Left lung (tissue), 10 donors: Measurements from ENCODE around the gene FDX1. TPM values are rescaled to one million over a fixed set of nuclear protein-coding genes. Genes with fewer than 3 reads are reported as not detected.
A peak's percentile ranks its signal among the peaks of the same experiment; 100 is the strongest.

ENCODE experiments used
- ATAC-seq: fragments of 200-7000 bp; cut with Tn5 transposase; one replicate; pipeline ENCODE4 v1.9.1; 2020; ENCODE audit warnings: moderate library complexity
- DNase-seq, 4 donors: peaks; one replicate each; pipeline ENCODE4 v3.0.0-alpha.2; 2013 to 2020
- H3K27ac ChIP-seq, 2 donors: fragments of 200-600 bp; sonication (generic) in 1 of 2; one replicate each; pipeline versions ENCODE4 v1.5.0 to v1.8.0; 2020 to 2021
- H3K27me3 ChIP-seq, 2 donors: fragments of 200-600 bp; sonication (generic) in 1 of 2; one replicate each; pipeline versions ENCODE4 v1.5.0 to v1.8.0; 2020 to 2021
- H3K36me3 ChIP-seq, 2 donors: fragments of 200-600 bp; sonication (generic) in 1 of 2; one replicate each; pipeline versions ENCODE4 v1.5.0 to v1.8.0; 2020 to 2021
- H3K4me1 ChIP-seq, 2 donors: fragments of 200-600 bp; one replicate each; pipeline ENCODE4 v1.8.0; 2021
- H3K4me3 ChIP-seq, 2 donors: fragments of 200-600 bp; sonication (generic) in 1 of 2; one replicate each; pipeline versions ENCODE4 v1.5.0 to v1.8.0; 2020 to 2021; ENCODE audit warnings: mild to moderate bottlenecking in 1 of 2
- H3K9me3 ChIP-seq, 2 donors: fragments of 200-600 bp; sonication (generic) in 1 of 2; one replicate each; pipeline versions ENCODE4 v1.5.0 to v1.8.0; 2020 to 2021
- intact Hi-C, 2 donors: fragments of 100-400 bp; cut with DNase I; formaldehyde crosslinking; loops; one replicate each; pipeline versions ENCODE4 v1.11.2 to v1.14.2; 2022
- polyA plus RNA-seq, 6 donors: library from polyadenylated mRNA; unstranded; fragments of 120-200 nt; gene quantifications; one replicate each; pipeline ENCODE4 v1.2.1, GENCODE V29; 2013; ENCODE audit not compliant: insufficient read length in 6 of 6
- total RNA-seq, 2 donors: library from RNA; stranded (reverse); fragmentation: NEBNext Ultra II Directional; extraction: Animal tissue kit (Norgen Biotek cat#: 25700); gene quantifications; one replicate each; pipeline ENCODE4 v1.2.1, GENCODE V29; 2021
- TF ChIP-seq, protein P1 (sequence below), 2 donors: fragments of 200-600 bp; sonication (generic) in 1 of 2; IDR thresholded peaks; one replicate each; pipeline versions ENCODE4 v1.5.0 to v1.8.0; 2021; ENCODE audit warnings: antibody characterized with exemption in 2 of 2
- donor health status: DM: no; HTN: yes; CAD: no.
- donor health status: DM: no; HTN: no; CAD: no.

The FDX1 gene
- total and polyA plus RNA-seq, 8 donors, result 16.0 to 19.0 (median 16.7) TPM

DNA sequence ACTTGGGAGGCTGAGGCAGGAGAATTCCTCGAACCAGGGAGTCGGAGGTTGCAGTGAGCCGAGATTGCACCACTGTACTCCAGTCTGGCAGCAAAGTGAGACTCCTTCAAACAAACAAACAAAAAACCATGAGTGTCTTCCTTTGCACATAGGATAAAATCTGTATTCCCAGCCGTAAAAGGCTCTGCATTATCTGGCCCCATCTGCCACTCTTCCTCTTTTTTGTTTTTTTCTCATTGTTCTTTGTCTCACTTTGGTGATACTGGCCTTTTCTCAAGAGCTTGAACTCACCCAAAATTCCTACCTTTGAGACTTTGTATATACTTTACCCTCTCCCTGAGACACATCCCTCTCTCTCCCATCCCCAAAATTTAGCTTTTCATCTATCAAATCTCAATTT is 17.6 kb downstream of the FDX1 start:
- intact Hi-C loops, result no loop called here
- no peaks in the 10 kb centered on the region for H3K9me3 ChIP-seq
- peaks cover 0 to 15% of the 10 kb centered on the region in 2 donors for H3K36me3 ChIP-seq
- no peak for DNase-seq
- H3K27me3 ChIP-seq, result no peaks in the 10 kb centered on the region
- no peak for ATAC-seq
- TF ChIP-seq, protein P1, sequence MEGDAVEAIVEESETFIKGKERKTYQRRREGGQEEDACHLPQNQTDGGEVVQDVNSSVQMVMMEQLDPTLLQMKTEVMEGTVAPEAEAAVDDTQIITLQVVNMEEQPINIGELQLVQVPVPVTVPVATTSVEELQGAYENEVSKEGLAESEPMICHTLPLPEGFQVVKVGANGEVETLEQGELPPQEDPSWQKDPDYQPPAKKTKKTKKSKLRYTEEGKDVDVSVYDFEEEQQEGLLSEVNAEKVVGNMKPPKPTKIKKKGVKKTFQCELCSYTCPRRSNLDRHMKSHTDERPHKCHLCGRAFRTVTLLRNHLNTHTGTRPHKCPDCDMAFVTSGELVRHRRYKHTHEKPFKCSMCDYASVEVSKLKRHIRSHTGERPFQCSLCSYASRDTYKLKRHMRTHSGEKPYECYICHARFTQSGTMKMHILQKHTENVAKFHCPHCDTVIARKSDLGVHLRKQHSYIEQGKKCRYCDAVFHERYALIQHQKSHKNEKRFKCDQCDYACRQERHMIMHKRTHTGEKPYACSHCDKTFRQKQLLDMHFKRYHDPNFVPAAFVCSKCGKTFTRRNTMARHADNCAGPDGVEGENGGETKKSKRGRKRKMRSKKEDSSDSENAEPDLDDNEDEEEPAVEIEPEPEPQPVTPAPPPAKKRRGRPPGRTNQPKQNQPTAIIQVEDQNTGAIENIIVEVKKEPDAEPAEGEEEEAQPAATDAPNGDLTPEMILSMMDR (IDR thresholded peaks at IDR 0.05), result no peak
- H3K4me1 ChIP-seq, result no peaks in the 10 kb centered on the region
- no peak overlapping the region for H3K27ac ChIP-seq
- H3K4me3 ChIP-seq, result no peak overlapping the region

DNA sequence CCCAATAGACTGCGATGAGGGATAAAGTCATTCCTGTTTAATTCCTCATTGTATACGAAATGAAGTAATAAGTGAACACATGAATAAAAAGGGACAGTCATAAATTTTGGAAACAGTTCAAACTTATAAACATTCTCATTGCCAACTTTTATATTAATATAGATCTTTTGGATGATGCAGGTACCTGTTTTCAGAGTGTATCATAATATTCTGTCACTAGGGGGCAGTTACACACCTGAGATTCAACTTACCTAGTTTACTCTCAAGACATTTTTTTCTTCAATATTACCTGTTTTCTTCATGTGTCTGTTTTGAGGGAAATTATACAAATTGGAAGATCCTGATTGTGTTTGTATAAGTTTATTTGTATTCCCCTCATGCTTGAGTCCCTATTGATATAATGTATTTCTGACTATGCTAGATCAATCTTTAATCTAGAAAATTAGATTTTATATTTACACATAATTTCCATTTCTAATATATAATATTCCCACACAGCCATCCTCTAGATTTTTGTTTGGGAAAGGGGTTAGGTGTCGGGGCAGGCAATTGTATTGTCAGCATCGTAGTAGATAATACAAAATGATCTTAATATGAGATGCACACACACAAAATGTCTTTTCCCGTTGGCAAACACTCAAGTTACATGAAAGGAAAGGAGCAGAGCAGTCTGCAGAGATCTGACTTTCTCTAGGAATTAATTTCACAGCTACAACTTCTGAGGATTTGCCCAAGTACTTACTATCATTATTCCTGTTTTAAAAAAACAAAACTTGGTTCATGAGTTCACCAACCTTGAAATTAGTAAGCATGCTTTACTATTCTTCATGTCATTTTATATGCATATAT is 18.4 kb downstream of the FDX1 start:
- intact Hi-C loops, result no loop called here
- peak; percentile 32 for ATAC-seq
- DNase-seq, result no peak

DNA sequence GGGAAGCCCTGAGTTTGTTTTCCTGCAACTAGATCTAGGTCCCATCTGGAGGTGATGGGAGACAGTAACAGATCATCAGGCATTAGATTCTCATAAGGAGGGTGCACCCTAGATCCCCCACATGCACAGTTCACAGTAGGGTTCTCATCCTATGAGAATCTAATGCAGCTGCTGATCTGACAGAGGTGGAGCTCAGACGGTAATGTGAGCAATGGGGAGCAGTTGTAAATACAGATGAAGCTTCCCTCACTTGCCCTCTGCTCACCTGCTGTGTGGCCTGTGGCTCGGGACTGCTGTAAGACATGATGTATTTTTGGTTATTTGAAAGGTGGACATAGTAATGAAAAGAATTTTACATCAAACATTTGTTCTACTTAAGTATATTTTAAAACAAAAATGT is 20.5 kb downstream of the FDX1 start:
- intact Hi-C loops, result no loop called here
- Histone ChIP-seq H3K4me3 (no peak overlapping the region), H3K36me3 (peaks cover 0 to 9% of the 10 kb centered on the region in 2 donors), H3K27me3 (no peaks in the 10 kb centered on the region), H3K4me1 (no peaks in the 10 kb centered on the region), H3K9me3 (no peaks in the 10 kb centered on the region), H3K27ac (no peak overlapping the region)
- DNase-seq (no peak), ATAC-seq (no peak)
- TF ChIP-seq, protein P1 (IDR thresholded peaks at IDR 0.05), result no peak

More for the DNA sequence above, 18.4 kb downstream of the FDX1 start:
- H3K4me3 ChIP-seq, result no peak overlapping the region
- peaks cover 0 to 9% of the 10 kb centered on the region in 2 donors for H3K36me3 ChIP-seq
- H3K27me3 ChIP-seq, result no peaks in the 10 kb centered on the region
- TF ChIP-seq, protein P1 (IDR thresholded peaks at IDR 0.05), result peak; percentile 15 to 30
- H3K9me3 ChIP-seq, result no peaks in the 10 kb centered on the region
- no peaks in the 10 kb centered on the region for H3K4me1 ChIP-seq
- H3K27ac ChIP-seq, result no peak overlapping the region

DNA sequence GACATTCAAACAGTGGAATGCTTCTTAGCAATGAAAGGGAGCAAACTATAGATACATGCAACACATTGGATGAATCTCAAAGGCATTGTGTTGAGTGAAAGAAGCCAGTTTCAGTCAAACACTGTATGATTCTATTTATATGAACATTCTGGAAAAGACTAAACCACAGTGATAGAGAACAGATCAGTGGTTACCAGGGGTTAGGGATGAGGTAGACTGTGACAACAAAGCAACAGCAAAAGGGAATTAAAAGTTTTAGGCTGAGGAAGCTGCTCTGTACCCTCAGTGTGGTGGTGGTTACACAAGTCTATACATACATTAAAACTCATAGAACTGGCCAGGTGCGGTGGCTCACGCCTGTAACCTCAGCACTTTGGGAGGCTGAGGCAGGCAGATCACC is 23.0 kb downstream of the FDX1 start:
- DNase-seq, result no peak
- no peaks in the 10 kb centered on the region for H3K36me3 ChIP-seq
- intact Hi-C loops, result no loop called here
- ATAC-seq, result no peak
- H3K4me1 ChIP-seq, result no peaks in the 10 kb centered on the region
- no peaks in the 10 kb centered on the region for H3K27me3 ChIP-seq
- H3K9me3 ChIP-seq, result no peaks in the 10 kb centered on the region
- TF ChIP-seq, protein P1 (IDR thresholded peaks at IDR 0.05), result no peak
- H3K4me3 ChIP-seq, result no peak overlapping the region
- no peak overlapping the region for H3K27ac ChIP-seq

DNA sequence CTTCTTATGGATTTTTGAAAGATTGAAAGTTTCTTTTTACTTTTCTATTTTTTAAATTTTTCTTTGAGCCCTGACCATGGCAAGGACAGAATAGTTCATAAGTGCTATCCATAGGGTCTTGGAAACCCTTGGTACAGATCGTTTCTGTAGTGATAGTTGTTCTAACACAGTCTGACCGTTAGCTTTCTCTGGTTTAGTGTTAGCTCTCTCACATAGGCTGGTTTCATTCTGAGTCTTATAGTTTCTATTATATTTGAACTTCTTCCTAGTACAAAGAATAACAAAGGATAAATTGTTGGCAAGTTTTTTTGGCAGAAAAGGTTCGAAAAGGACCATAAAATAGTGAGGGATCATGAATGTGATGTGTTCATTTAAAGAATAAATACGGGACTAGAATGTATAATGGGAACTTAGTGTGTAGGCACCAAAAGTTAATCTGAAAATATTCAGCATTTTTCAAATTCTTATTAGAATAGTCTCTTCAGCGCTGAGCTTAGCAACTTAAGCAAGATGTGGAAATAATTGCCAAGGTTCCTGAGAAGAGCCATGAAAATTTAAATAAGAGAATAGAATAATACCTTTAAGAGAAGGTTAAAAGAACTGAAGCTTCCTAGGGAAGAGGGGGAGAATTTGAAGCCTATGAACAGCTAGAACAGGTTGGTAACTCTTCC is 24.1 kb downstream of the FDX1 start:
- ATAC-seq (no peak), DNase-seq (no peak)
- Histone ChIP-seq H3K36me3 (no peaks in the 10 kb centered on the region), H3K4me3 (no peak overlapping the region), H3K27ac (no peak overlapping the region), H3K4me1 (no peaks in the 10 kb centered on the region), H3K27me3 (no peaks in the 10 kb centered on the region), H3K9me3 (no peaks in the 10 kb centered on the region)
- TF ChIP-seq, protein P1 (IDR thresholded peaks at IDR 0.05), result no peak
- intact Hi-C loops, result no loop called here
